H1 (cell line): ENCODE data around the gene NEDD8.

Experiments used
- CTCF ChIP-seq, 3 experiments: IDR thresholded peaks; 1 replicate in 2 of 3; 2 replicates in 1 of 3; pipeline versions ENCODE4 v1.5.1 to v1.6.1; 2011; ENCODE audit warnings: low read length in 3 of 3, mild to moderate bottlenecking in 3 of 3, inconsistent platforms in 2 of 3, low read depth in 1 of 3, moderate library complexity in 1 of 3; ENCODE audit not compliant: insufficient read depth in 1 of 3; ENCODE audit errors: control extremely low read depth in 1 of 3
- POLR2AphosphoS5 ChIP-seq: IDR thresholded peaks from 2 replicates; pipeline ENCODE4 v1.6.1; 2011; ENCODE audit warnings: low read depth, low read length
- SIN3A ChIP-seq, 2 experiments: IDR thresholded peaks in 1 of 2; conservative IDR thresholded peaks in 1 of 2; 2 replicates each; pipeline ENCODE4 v1.6.1; 2011 to 2012; ENCODE audit warnings: low read length in 2 of 2, improper control_type of control experiment in 1 of 2, low read depth in 1 of 2, mild to moderate bottlenecking in 1 of 2
- SUZ12 ChIP-seq: fragments of 200-600 bp; sonication (generic); IDR thresholded peaks from 2 replicates; pipeline ENCODE4 v1.6.1; 2012; ENCODE audit warnings: mild to moderate bottlenecking, inconsistent platforms, low read length, moderate library complexity, mixed read lengths

- no peak for TF ChIP-seq CTCF (IDR thresholded peaks at IDR 0.05; ENCODE audit: control extremely low read depth in 1 of 3, insufficient read depth in 1 of 3, low read depth in 1 of 3, low read length in 3 of 3)
- no peak for TF ChIP-seq POLR2AphosphoS5
- no peak for TF ChIP-seq SUZ12
- no peak for TF ChIP-seq SIN3A (conservative IDR thresholded peaks at IDR 0.05 in 1 of 2, IDR thresholded peaks at IDR 0.05 in 1 of 2; ENCODE audit: low read depth in 1 of 2, low read length in 2 of 2)
Observed at GRCh38 chr14:24198814-24199524, 33.2 kb downstream of the NEDD8 start.
